Inferior parietal cortex (tissue), 1 donor: ENCODE measurements around the gene GLIPR2.
"Not testable (repeated sequence)": the region's sequence is repeated elsewhere in the genome, so short reads cannot be mapped to it uniquely, and the experiment has no call there.

Source experiments
- DNase-seq: peaks from one replicate; pipeline ENCODE4 v3.0.0-alpha.2; 2016; ENCODE audit errors: extremely low spot score

Gene GLIPR2

GRCh38 chr9:36163049-36163785, 26.7 kb downstream of the GLIPR2 start:
- no peak for DNase-seq

- no peak for DNase-seq
Measured at GRCh38 chr9:36163786-36164170, 27.2 kb downstream of the GLIPR2 start.

- DNase-seq: no peak
Measured at GRCh38 chr9:36164372-36164771, 27.8 kb downstream of the GLIPR2 start.

- DNase-seq: no peak
Measured at GRCh38 chr9:36164989-36165388, 28.5 kb downstream of the GLIPR2 start.

- DNase-seq: no peak
Measured at GRCh38 chr9:36165826-36166167, 29.3 kb downstream of the GLIPR2 start.

- peak; percentile 80 for DNase-seq
Measured at GRCh38 chr9:36166168-36166927, 29.8 kb downstream of the GLIPR2 start.

- DNase-seq: no peak
Measured at GRCh38 chr9:36169166-36169565, 32.6 kb downstream of the GLIPR2 start, which contains the start of gene CCIN. Gene CCIN (plus strand): TSS chr9:36169388. CDS start chr9:36169503, 115 bp downstream.

- no peak for DNase-seq
Measured at GRCh38 chr9:36169708-36170107, 33.2 kb downstream of the GLIPR2 start.

GRCh38 chr9:36170531-36170930, 34.0 kb downstream of the GLIPR2 start:
- DNase-seq: no peak

GRCh38 chr9:36173861-36174260, 37.3 kb downstream of the GLIPR2 start:
- no peak for DNase-seq

- DNase-seq: no peak
Measured at GRCh38 chr9:36174271-36174670, 37.7 kb downstream of the GLIPR2 start.

- no peak for DNase-seq
Measured at GRCh38 chr9:36174731-36175130, 38.2 kb downstream of the GLIPR2 start.

GRCh38 chr9:36175209-36175608, 38.7 kb downstream of the GLIPR2 start:
- not testable (repeated sequence) for DNase-seq

- not testable (repeated sequence) for DNase-seq
Measured at GRCh38 chr9:36176496-36176895, 40.0 kb downstream of the GLIPR2 start.

GRCh38 chr9:36177571-36177970, 41.0 kb downstream of the GLIPR2 start:
- DNase-seq: no peak

GRCh38 chr9:36180243-36180642, 43.7 kb downstream of the GLIPR2 start:
- DNase-seq: not testable (repeated sequence)

- no peak for DNase-seq
Measured at GRCh38 chr9:36187414-36187813, 50.9 kb downstream of the GLIPR2 start.

- no peak for DNase-seq
Measured at GRCh38 chr9:36188212-36188611, 51.7 kb downstream of the GLIPR2 start.

GRCh38 chr9:36189976-36190375, 53.4 kb downstream of the GLIPR2 start:
- peak; percentile 30 for DNase-seq

GRCh38 chr9:36190388-36191289, 54.1 kb downstream of the GLIPR2 start, which contains the start of gene CLTA:
Gene CLTA (plus strand): TSS chr9:36190921. CDS start chr9:36191057, 136 bp downstream.
- DNase-seq: peak; percentile 98

- DNase-seq: no peak
Measured at GRCh38 chr9:36191290-36191645, 54.7 kb downstream of the GLIPR2 start.

- no peak for DNase-seq
Measured at GRCh38 chr9:36191686-36192085, 55.2 kb downstream of the GLIPR2 start.
